GM10847 (cell line): ENCODE results near the gene THAP3.

Source experiments
- POLR2A ChIP-seq: IDR thresholded peaks from 2 replicates; pipeline ENCODE4 v1.6.1; 2011; ENCODE audit not compliant: insufficient read length; ENCODE audit errors: extremely low read depth

THAP3 gene, protein sequence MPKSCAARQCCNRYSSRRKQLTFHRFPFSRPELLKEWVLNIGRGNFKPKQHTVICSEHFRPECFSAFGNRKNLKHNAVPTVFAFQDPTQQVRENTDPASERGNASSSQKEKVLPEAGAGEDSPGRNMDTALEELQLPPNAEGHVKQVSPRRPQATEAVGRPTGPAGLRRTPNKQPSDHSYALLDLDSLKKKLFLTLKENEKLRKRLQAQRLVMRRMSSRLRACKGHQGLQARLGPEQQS

GRCh38 chr1:6624710-6625583 lies at the start of gene THAP3:
TSS of gene THAP3 (plus strand) at chr1:6624868. CDS start at chr1:6625219, 351 bp downstream.
- peak; percentile 29 for TF ChIP-seq POLR2A

DNA sequence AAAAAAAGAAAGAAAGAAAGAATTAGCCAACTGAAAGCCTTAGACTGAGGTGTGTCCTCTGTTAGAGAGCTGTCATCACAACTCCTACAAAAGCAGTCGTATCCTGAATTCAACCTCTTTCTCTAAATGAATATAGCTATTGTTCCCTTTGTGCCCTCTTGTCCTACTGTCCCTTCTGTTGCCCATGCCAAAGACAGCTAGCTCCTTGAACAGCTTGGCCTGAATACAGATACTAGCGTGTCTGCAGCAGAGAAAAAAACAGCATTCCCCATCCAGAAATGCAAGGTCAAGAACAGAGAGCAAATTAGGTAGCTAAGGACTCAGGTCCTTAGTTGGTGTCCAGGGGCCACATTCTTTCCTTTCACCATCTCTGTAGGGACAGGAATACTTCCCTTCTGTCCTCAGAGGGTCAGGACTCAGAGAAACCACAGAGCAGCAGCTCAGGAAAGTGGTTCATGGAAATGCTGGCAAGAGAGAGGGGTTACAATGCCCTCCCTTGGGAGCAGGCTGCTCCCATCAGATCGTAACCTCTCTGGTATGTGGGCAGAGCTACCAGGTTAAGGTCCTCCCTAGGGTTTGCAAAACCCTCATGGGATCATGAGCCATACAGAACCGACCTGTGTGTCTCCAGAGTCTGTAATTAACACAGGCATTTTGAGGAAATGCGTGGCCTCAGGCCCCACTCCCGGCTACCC lies 46.7 kb upstream of the THAP3 start:
- TF ChIP-seq POLR2A = no peak

GRCh38 chr1:6578624-6579373 lies 45.9 kb upstream of the THAP3 start:
- no peak for TF ChIP-seq POLR2A

GRCh38 chr1:6579374-6580118 lies 45.1 kb upstream of the THAP3 start, which contains the start of gene ZBTB48:
TSS of gene ZBTB48 (plus strand) at chr1:6579994. CDS start at chr1:6580610, 616 bp downstream.
- TF ChIP-seq POLR2A = peak; percentile 97

GRCh38 chr1:6580119-6580592 lies 44.5 kb upstream of the THAP3 start:
- no peak for TF ChIP-seq POLR2A

GRCh38 chr1:6580593-6581409 lies 43.9 kb upstream of the THAP3 start:
- TF ChIP-seq POLR2A = no peak

DNA sequence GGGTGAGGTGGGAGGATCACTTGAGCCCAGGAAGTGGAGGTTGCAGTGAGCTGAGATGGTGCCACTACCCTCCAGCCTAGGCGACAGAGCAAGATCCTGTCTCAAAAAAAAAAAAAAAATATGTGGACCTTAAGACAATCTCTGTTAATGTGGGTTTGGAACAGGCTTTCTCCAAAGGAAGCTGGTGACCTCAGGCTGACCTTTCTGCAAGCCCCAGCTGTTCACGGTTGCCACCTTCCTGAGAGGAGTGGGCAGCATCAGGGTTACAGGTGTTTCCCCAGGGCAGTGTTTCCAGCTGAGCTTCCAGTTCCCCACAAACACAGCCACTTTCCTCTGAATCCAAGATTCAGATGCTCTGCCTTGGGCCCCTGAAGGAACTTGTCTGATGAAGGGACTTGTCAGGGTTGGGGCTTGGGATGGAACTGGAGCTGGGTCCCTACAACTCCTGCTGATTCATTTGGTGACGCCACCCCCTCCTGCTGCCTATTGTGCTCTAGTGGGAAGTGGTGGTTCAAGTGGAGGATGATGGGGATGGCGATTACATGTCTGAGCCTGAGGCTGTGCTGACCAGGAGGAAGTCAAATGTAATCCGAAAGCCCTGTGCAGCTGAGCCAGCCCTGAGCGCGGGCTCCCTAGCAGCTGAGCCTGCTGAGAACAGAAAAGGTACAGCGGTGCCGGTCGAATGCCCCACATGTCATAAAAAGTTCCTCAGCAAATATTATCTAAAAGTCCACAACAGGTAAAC lies 42.9 kb upstream of the THAP3 start:
- TF ChIP-seq POLR2A = no peak

DNA sequence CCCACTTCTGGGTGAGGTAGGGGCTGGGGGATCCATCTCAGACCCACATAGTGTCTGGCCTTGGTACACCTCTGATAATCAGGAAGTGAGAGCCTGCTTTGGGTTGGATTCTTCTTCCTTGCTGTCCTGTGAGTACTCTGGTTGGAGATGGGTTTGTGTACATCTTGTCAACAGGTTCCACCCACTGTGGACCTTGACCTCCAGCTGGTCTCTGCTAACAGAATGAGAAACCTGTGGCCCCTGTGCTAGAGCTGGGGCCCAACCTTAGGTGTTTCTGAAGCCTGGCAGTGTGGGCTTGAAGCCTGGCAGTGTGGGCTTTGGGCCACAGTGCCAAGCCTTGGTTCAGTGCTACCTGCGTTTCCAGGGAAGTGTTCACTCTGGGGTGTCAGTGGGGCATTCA lies 42.3 kb upstream of the THAP3 start:
- no peak for TF ChIP-seq POLR2A

GRCh38 chr1:6584126-6585080 lies 40.3 kb upstream of the THAP3 start:
- no peak for TF ChIP-seq POLR2A

DNA sequence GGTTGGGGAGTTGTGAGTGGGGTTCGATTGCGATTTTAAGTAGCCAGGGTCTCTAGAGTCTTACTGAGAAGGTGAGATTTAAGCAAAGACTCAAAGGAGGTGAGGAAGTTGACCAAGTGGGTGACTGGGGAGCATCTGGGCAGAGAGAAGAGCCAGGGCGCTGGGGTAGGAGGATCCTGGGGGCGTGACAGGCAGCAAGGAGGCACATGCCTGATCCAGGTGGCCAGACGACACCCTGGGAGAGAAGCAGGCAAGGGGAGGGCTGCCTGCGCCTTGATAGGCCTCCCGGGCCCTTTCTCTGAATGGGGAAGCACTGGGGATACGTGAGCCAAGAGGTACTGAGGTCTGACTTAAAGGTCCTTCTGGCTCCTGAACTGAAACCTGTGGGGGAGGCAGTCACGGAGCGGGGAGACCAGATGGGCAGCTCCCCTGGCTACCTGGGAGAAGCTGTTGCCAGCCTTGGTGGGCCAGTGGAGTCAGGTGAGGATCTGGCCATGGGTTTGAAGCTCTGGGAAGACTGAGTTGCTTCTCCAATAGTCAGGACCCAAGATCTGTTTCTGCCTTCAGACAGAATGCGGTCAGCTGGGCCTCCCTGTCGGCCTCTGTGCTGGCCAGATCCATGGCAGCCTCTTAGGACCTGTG lies 39.5 kb upstream of the THAP3 start:
- no peak for TF ChIP-seq POLR2A

- TF ChIP-seq POLR2A = no peak
Observed at GRCh38 chr1:6585841-6586240, 38.8 kb upstream of the THAP3 start.
